ENCODE results near the gene C8B. TPM values are rescaled to one million over a fixed set of nuclear protein-coding genes. Genes with fewer than 3 reads are reported as not detected.

Gene C8B
- total RNA-seq, 1 experiment from 2014 or later, result not detected

DNA sequence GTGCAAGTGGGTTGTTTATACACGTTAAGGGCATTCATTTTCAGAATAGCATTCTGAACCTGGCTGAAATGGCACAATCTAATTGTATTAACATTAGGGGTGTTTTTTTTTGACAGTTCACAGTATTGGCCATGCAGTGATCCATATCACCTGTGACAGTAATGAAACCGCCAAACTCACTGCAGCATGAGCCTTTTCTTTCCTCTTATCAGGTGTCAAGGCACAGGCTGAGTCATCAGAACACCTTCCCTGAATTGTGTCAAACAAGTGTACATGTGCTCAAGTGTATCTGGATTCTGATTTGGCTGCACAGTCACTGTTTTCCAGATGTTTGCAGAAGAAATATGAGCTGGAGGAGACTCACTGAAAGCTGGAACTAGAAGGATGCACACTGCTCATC, 47.7 kb upstream of the C8B start:
- H3K27me3 Mint-ChIP-seq (ENCODE audit: low read depth), result no peaks in the 10 kb centered on the region
- TF ChIP-seq, protein P1, sequence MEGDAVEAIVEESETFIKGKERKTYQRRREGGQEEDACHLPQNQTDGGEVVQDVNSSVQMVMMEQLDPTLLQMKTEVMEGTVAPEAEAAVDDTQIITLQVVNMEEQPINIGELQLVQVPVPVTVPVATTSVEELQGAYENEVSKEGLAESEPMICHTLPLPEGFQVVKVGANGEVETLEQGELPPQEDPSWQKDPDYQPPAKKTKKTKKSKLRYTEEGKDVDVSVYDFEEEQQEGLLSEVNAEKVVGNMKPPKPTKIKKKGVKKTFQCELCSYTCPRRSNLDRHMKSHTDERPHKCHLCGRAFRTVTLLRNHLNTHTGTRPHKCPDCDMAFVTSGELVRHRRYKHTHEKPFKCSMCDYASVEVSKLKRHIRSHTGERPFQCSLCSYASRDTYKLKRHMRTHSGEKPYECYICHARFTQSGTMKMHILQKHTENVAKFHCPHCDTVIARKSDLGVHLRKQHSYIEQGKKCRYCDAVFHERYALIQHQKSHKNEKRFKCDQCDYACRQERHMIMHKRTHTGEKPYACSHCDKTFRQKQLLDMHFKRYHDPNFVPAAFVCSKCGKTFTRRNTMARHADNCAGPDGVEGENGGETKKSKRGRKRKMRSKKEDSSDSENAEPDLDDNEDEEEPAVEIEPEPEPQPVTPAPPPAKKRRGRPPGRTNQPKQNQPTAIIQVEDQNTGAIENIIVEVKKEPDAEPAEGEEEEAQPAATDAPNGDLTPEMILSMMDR (conservative IDR thresholded peaks at IDR 0.05), result no peak
- Histone ChIP-seq H2BK20ac (ENCODE audit: low read depth, low read length, poor library complexity, severe bottlenecking) (no peak overlapping the region), H2BK15ac (ENCODE audit: low read depth, low read length) (no peak overlapping the region), H4K8ac (replicated peaks; ENCODE audit: insufficient read length, low read depth, low read length) (no peak overlapping the region), H2BK120ac (ENCODE audit: low read depth, low read length, poor library complexity, severe bottlenecking) (no peak overlapping the region), H3K9ac (ENCODE audit: extremely low read depth, insufficient read length, low read length) (no peak overlapping the region), H3K4ac (ENCODE audit: low read depth, low read length) (no peak overlapping the region), H3K79me2 (ENCODE audit: insufficient read depth, low read length) (no peaks in the 10 kb centered on the region), H4K91ac (ENCODE audit: insufficient read length, low read depth, low read length) (no peak overlapping the region), H2AFZ (ENCODE audit: low read length) (no peak overlapping the region), H3K27me3 (ENCODE audit: insufficient read depth, low read length) (no peaks in the 10 kb centered on the region), H3K14ac (ENCODE audit: insufficient read depth, low read length) (no peak overlapping the region), H2AK5ac (ENCODE audit: insufficient read length, low read length) (no peak overlapping the region), H2BK5ac (ENCODE audit: insufficient read length, low read length) (no peak overlapping the region), H4K20me1 (ENCODE audit: control insufficient read depth, insufficient read depth, insufficient read length) (no peaks in the 10 kb centered on the region), H3K27ac (ENCODE audit: insufficient read length, low read depth, low read length) (no peak overlapping the region), H3K4me1 (ENCODE audit: insufficient read depth, low read length) (peaks cover 4% of the 10 kb centered on the region; the same call in 1 of the 2 replicates), H3T11ph (ENCODE audit: low read length) (no peak overlapping the region), H3K4me2 (ENCODE audit: insufficient read depth, insufficient read length, low read length) (no peak overlapping the region), H3K9me3 (ENCODE audit: control insufficient read depth, low read depth, low read length) (no peaks in the 10 kb centered on the region), H4K5ac (ENCODE audit: insufficient read length, low read depth, low read length) (no peak overlapping the region), H3K56ac (ENCODE audit: insufficient read length, low read depth, low read length) (no peak overlapping the region), H3K18ac (ENCODE audit: insufficient read length, low read depth, low read length) (no peak overlapping the region), H2BK12ac (ENCODE audit: insufficient read length, low read depth, low read length) (no peak overlapping the region), H3K23ac (ENCODE audit: insufficient read length, low read depth, low read length) (no peak overlapping the region), H3K79me1 (ENCODE audit: insufficient read depth, low read depth, low read length, poor library complexity, severe bottlenecking) (no peaks in the 10 kb centered on the region), H3K23me2 (ENCODE audit: insufficient read length, low read depth, low read length, poor library complexity, severe bottlenecking) (no peaks in the 10 kb centered on the region)
- WGBS (ENCODE audit: extremely low coverage, insufficient read length, low lambda C conversion rate), result no CpG with 5 or more reads among the region's 2 CpGs
- no peak for DNase-seq
- peaks cover 10 to 15% of the 10 kb centered on the region in 2 experiments for H3K4me1 Mint-ChIP-seq
- H3K27ac Mint-ChIP-seq, result no peak overlapping the region
- no peak overlapping the region for H3K4me3 Mint-ChIP-seq
- no peaks in the 10 kb centered on the region for H3K9me3 Mint-ChIP-seq
- no peaks in the 10 kb centered on the region; a peak in 1 of 7 replicates for H3K36me3 Mint-ChIP-seq (ENCODE audit: insufficient read depth in 1 of 3, low read depth in 3 of 3)

Measured in H9 (cell line).